K562 treated with DMSO at 1 percent for 48 hours (cell line): Measurements from ENCODE around the gene POLR1A. TPM values are rescaled to one million over a fixed set of nuclear protein-coding genes. Genes with fewer than 3 reads are reported as not detected.

Source experiments
- total RNA-seq: library from RNA; unstranded; fragments of 300-600 nt; gene quantifications from 2 replicates; pipeline ENCODE4 v1.2.3, GENCODE V29; 2022; ENCODE audit warnings: low replicate concordance; ENCODE audit errors: extremely low read depth

POLR1A gene
- total RNA-seq: not detected in 2 replicates

DNA sequence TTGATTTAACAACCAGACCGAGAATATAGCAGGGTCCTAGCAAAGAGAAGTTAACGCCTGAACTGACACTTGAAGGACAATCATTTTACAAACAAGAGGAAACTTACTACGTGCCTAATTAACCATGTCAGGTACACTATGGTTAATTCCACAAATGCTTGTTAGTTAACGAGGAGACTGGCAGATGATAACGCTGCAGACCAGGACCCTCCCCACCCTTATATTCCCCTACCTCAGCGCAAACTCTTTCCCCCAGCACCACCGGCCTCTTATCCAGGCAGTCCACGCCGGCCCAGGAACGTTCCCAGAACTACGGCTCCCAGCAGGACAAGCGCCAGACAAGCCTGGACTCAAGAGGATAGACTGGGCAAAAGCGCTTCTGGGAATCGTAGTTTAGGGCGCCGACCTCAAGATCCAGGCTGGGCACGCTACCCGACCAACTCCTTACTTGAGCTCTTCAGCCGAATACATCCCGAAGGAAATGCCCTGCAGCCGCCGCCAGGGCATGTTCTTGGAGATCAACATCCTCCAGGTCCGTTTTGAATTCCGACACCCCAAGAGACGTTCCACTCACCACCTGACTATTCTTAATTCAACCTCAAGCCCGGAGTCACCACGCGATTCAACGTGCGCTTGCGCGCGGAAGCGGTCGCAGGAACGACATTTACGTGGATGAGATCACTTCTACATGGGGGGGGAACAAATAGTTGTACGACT, at the start of gene POLR1A:
Gene POLR1A (minus strand): TSS at position 635 of the 717 bp plus-strand sequence. CDS start 110 bp downstream, at position 525.

DNA sequence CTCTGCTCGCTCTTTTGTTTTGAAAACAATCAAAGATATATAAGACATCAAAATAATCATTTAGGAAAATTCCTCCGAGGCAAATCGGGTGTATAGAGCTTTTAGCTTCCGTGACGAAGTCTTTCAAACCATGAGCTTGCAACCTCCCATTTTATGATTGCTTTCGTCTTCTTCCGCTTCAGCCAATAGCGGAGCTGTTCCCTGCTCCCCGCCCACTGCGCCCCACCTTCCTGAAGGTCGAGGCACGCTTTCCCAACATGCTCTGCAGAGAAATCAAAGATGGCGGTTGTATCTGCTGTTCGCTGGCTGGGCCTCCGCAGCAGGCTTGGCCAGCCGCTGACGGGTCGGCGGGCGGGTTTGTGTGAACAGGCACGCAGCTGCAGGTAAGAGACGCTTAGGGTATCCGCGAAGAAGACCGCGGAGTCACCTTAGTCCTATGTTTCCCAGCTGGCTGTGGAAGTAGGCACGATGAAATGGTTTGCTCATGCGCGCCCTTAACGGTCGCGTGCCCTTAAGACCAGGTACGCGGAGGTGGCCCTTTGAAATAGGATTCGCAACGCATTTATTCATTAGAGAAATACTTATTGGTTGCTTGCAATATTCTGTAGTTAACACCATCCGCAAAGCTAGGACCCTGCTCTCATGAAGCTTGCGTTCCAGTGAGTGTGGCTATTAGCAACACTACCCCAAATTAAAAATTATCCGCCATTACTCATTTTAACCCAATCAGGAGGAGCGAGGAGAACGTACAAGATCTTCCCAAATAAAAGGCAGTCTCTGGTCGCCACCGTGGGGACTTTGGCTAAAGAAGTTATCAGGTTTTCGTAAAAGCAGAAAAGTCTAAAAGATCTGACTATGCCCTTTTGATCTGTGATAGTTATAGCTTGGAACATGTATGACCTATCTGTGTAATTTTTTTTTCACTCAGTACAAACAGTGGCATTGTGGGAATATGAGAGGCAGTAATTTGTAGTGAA, 571 bp upstream of the POLR1A start, which contains the start of gene PTCD3:
Gene PTCD3 (plus strand): TSS at position 267 of the 977 bp plus-strand sequence. CDS start 13 bp downstream, at position 280.

Other genes starting within 250 kb of the POLR1A start
- not detected in 2 replicates for gene ST3GAL5, start 216.9 kb downstream of the POLR1A start, total RNA-seq
- not detected in 2 replicates for gene PTCD3, start 349 bp upstream of the POLR1A start, total RNA-seq
- not detected in 2 replicates for gene IMMT, start 89.6 kb upstream of the POLR1A start, total RNA-seq
- not detected in 2 replicates for gene MRPL35, start 93.6 kb upstream of the POLR1A start, total RNA-seq
- gene REEP1, start 231.7 kb upstream of the POLR1A start, total RNA-seq: not detected in 2 replicates